Endothelial cell of umbilical vein (primary cell): ENCODE data around the gene PPP2R2C. TPM values are rescaled to one million over a fixed set of nuclear protein-coding genes. Genes with fewer than 3 reads are reported as not detected.

Source experiments
- BruUV-seq: library from RNA; stranded (reverse); fragments of 400-500 nt; replicated peaks from 2 replicates; lab custom pipeline; 2021; lab: Mats Ljungman, UMichigan
- CTCF ChIA-PET: fragments of 300-600, 350-600 bp; sonication (Branson Sonifier 250); formaldehyde crosslinking; loops from one replicate; lab custom pipeline; 2021; ENCODE audit warnings: antibody characterized with exemption, inconsistent platforms; lab: Charles Lee
- POLR2A ChIA-PET: fragments of 300-600, 350-600 bp; sonication (Branson Sonifier 250); formaldehyde crosslinking; loops from one replicate; lab custom pipeline; 2021; ENCODE audit warnings: antibody characterized with exemption, inconsistent platforms; lab: Charles Lee
- DNase-seq: peaks from one replicate; pipeline ENCODE4 v3.0.0-alpha.2; 2011; ENCODE audit warnings: low read depth, low spot score
- FAIRE-seq: peaks from 2 replicates; lab custom pipeline; 2011; peaks lifted over from hg19 to GRCh38; lab: Jason Lieb, UNC
- H2AFZ ChIP-seq: 2 replicates; pipeline ENCODE4 v1.6.0; 2012; ENCODE audit warnings: low read depth, low read length, control low read depth, inconsistent platforms
- H3K27ac ChIP-seq: 2 replicates; pipeline ENCODE4 v1.5.1; 2011; ENCODE audit warnings: low read depth, mild to moderate bottlenecking, control low read depth, low read length, moderate library complexity; ENCODE audit not compliant: insufficient read depth
- H3K27me3 ChIP-seq, 2 experiments: 2 replicates each; pipeline versions ENCODE4 v1.6.0 to v1.6.1; 2011; ENCODE audit warnings: low read length in 2 of 2, mixed read lengths in 1 of 2; ENCODE audit not compliant: control insufficient read depth in 2 of 2, insufficient read depth in 2 of 2
- H3K36me3 ChIP-seq, 2 experiments: 2 replicates in 1 of 2; 3 replicates in 1 of 2; pipeline ENCODE4 v1.5.1; 2011; ENCODE audit warnings: low read length in 2 of 2, mild to moderate bottlenecking in 1 of 2, moderate library complexity in 1 of 2; ENCODE audit not compliant: control insufficient read depth in 2 of 2, insufficient read depth in 2 of 2; ENCODE audit errors: extremely low read depth in 1 of 2
- H3K4me1 ChIP-seq: 3 replicates; pipeline ENCODE4 v1.5.1; 2011; ENCODE audit warnings: mild to moderate bottlenecking, low read length; ENCODE audit not compliant: control insufficient read depth, insufficient read depth; ENCODE audit errors: extremely low read depth
- H3K4me2 ChIP-seq: 2 replicates; pipeline ENCODE4 v1.6.1; 2011; ENCODE audit warnings: low read length, control low read depth, mixed read lengths; ENCODE audit not compliant: insufficient read depth
- H3K4me3 ChIP-seq, 3 experiments: fragments of 200-600 bp in 1 of 3; sonication (generic), shearing (Covaris generic) in 1 of 3; replicated peaks in 1 of 3; 2 replicates each; pipeline ENCODE4 v1.5.1; 2011 to 2016; ENCODE audit warnings: control low read depth in 3 of 3, low read length in 3 of 3, mild to moderate bottlenecking in 2 of 3, inconsistent platforms in 1 of 3, low read depth in 1 of 3, moderate library complexity in 1 of 3; ENCODE audit not compliant: insufficient read depth in 1 of 3
- H3K79me2 ChIP-seq: 2 replicates; pipeline ENCODE4 v1.6.0; 2012; ENCODE audit warnings: low read length, inconsistent platforms; ENCODE audit not compliant: control insufficient read depth, insufficient read depth
- H3K9ac ChIP-seq: replicated peaks from 2 replicates; pipeline ENCODE3; 2011; ENCODE audit warnings: low read length, control low read depth; ENCODE audit not compliant: insufficient read depth; ENCODE audit errors: extremely low read depth
- H3K9me1 ChIP-seq: replicated peaks from 3 replicates; pipeline ENCODE4 v1.6.0; 2011; ENCODE audit warnings: mild to moderate bottlenecking, low read length; ENCODE audit not compliant: control insufficient read depth, insufficient read depth; ENCODE audit errors: extremely low read depth
- H3K9me3 ChIP-seq: replicated peaks from 2 replicates; pipeline ENCODE4 v1.5.1; 2012; ENCODE audit warnings: low read length, inconsistent platforms; ENCODE audit not compliant: control insufficient read depth, insufficient read depth
- H4K20me1 ChIP-seq: replicated peaks from 2 replicates; pipeline ENCODE3; 2011; ENCODE audit warnings: mild to moderate bottlenecking, low read length; ENCODE audit not compliant: control insufficient read depth, insufficient read depth; ENCODE audit errors: extremely low read depth
- CTCF ChIP-seq, 2 donors: IDR thresholded peaks; 1 replicate in 1 of 2; 2 replicates in 1 of 2; pipeline ENCODE4 v1.5.1; 2011; ENCODE audit warnings: low read length in 2 of 2, mild to moderate bottlenecking in 2 of 2, moderate library complexity in 2 of 2, control low read depth in 1 of 2, inconsistent platforms in 1 of 2, low read depth in 1 of 2; ENCODE audit not compliant: insufficient read depth in 1 of 2; ENCODE audit errors: extremely low read depth in 1 of 2
- FOS ChIP-seq: IDR thresholded peaks from 2 replicates; pipeline ENCODE4 v1.6.1; 2011; ENCODE audit warnings: mild to moderate bottlenecking, low read length, moderate library complexity, borderline replicate concordance; ENCODE audit not compliant: insufficient read depth
- GATA2 ChIP-seq: IDR thresholded peaks from 2 replicates; pipeline ENCODE4 v1.7.0; 2011; ENCODE audit warnings: low read depth, mild to moderate bottlenecking, moderate library complexity, mixed read lengths, low read length; ENCODE audit not compliant: insufficient read length, insufficient read depth
- JUN ChIP-seq: IDR thresholded peaks from 2 replicates; pipeline ENCODE4 v1.6.1; 2011; ENCODE audit warnings: borderline replicate concordance, low read depth; ENCODE audit not compliant: insufficient read length, insufficient read depth
- MAX ChIP-seq: IDR thresholded peaks from 2 replicates; pipeline ENCODE4 v1.6.1; 2011; ENCODE audit not compliant: insufficient read depth, insufficient read length
- POLR2A ChIP-seq: IDR thresholded peaks from 2 replicates; pipeline ENCODE4 v1.6.1; 2012; ENCODE audit warnings: low read depth, mild to moderate bottlenecking, control low read depth, low read length
- POLR2AphosphoS5 ChIP-seq: IDR thresholded peaks from 2 replicates; pipeline ENCODE4 v1.6.1; 2012; ENCODE audit warnings: low read depth, mild to moderate bottlenecking, control low read depth, low read length, moderate library complexity; ENCODE audit not compliant: insufficient read depth
- dilution Hi-C: fragments of 300-500 bp; cut with MboI; formaldehyde crosslinking; loops from one replicate; pipeline ENCODE4 v1.15.0; 2019; ENCODE audit warnings: low sequenced_read_pairs; ENCODE audit not compliant: extremely low pct_ligation_motif_present
- intact Hi-C: fragments of 100-400 bp; cut with micrococcal nuclease; formaldehyde crosslinking; loops from one replicate; pipeline ENCODE4 v1.10.0; 2022
- polyA plus RNA-seq, 4 experiments: library from polyadenylated mRNA; depleted of rRNA in 3 of 4; stranded (reverse) in 3 of 4; unstranded in 1 of 4; fragments of >200 nt; gene quantifications; 2 replicates each; pipeline versions ENCODE4 v1.2.1 to v1.2.3, GENCODE V29; 2011 to 2012; ENCODE audit warnings: missing spikeins in 1 of 4
- total RNA-seq: library from RNA; stranded (reverse); gene quantifications from 2 replicates; pipeline ENCODE4 v1.2.3, GENCODE V29; 2021

PPP2R2C gene
- total and polyA plus RNA-seq, 2 donors (not counting 3 experiments of a cell fraction or from before 2014, with no cell fraction given): 0.03 to 0.09 TPM

GRCh38 chr4:6464842-6465588 is 7.4 kb downstream of the PPP2R2C start:
- H3K4me3 ChIP-seq: no peak overlapping the region
- no peak overlapping the region for H3K4me2 ChIP-seq
- no peaks in the 10 kb centered on the region for H3K4me1 ChIP-seq
- no peak overlapping the region for H3K9ac ChIP-seq
- H3K27ac ChIP-seq: no peak overlapping the region
- FAIRE-seq: no peak
- no peaks in the 10 kb centered on the region for H3K9me1 ChIP-seq
- dilution Hi-C loops: no loop called here
- CTCF ChIA-PET: no interaction called here
- peaks cover 3% of the 10 kb centered on the region for H4K20me1 ChIP-seq
- BruUV-seq: no TSS peak
- POLR2A ChIA-PET: no interaction called here
- TF ChIP-seq MAX: no peak
- no peak for TF ChIP-seq JUN
- TF ChIP-seq FOS: no peak
- no peak for TF ChIP-seq POLR2A
- no peak for TF ChIP-seq GATA2
- TF ChIP-seq CTCF (IDR thresholded peaks at IDR 0.05; ENCODE audit: extremely low read depth in 1 of 2, insufficient read depth in 1 of 2, low read depth in 1 of 2, low read length in 2 of 2): no peak
- TF ChIP-seq POLR2AphosphoS5: no peak
- H3K9me3 ChIP-seq: no peaks in the 10 kb centered on the region
- intact Hi-C loops: no loop called here
- H3K79me2 ChIP-seq: no peaks in the 10 kb centered on the region
- peaks cover 8 to 14% of the 10 kb centered on the region in 2 experiments for H3K27me3 ChIP-seq
- DNase-seq: no peak
- no peaks in the 10 kb centered on the region for H3K36me3 ChIP-seq
- no peak overlapping the region for H2AFZ ChIP-seq
